Spinal cord (tissue), 10 donors: ENCODE results near the gene ATAD5. TPM values are rescaled to one million over a fixed set of nuclear protein-coding genes. Genes with fewer than 3 reads are reported as not detected.
"Not testable (repeated sequence)": the region's sequence is repeated elsewhere in the genome, so short reads cannot be mapped to it uniquely, and the experiment has no call there.

Source experiments
- DNase-seq, 6 donors: peaks; one replicate each; pipeline versions ENCODE4 v3.0.0 to v3.0.0-alpha.2; 2013 to 2015; ENCODE audit warnings: low spot score in 6 of 6, low read depth in 4 of 6
- H3K27ac ChIP-seq: one replicate; pipeline ENCODE4 v1.5.1; 2013; ENCODE audit warnings: low read depth, low read length, control low read depth
- H3K27me3 ChIP-seq: one replicate; pipeline ENCODE4 v1.6.1; 2013; ENCODE audit warnings: low read length; ENCODE audit not compliant: control insufficient read depth, insufficient read depth
- H3K36me3 ChIP-seq: one replicate; pipeline ENCODE4 v1.6.1; 2013; ENCODE audit warnings: low read length; ENCODE audit not compliant: control insufficient read depth, insufficient read depth
- H3K4me1 ChIP-seq: one replicate; pipeline ENCODE4 v1.6.1; 2013; ENCODE audit warnings: low read length; ENCODE audit not compliant: control insufficient read depth, insufficient read depth
- H3K4me3 ChIP-seq: one replicate; pipeline ENCODE4 v1.5.1; 2013; ENCODE audit warnings: low read depth, low read length, control low read depth
- H3K9me3 ChIP-seq: one replicate; pipeline ENCODE4 v1.6.1; 2013; ENCODE audit warnings: low read length; ENCODE audit not compliant: control insufficient read depth, insufficient read depth
- WGBS: methylation state at CpG from one replicate; pipeline ENCODE4 v1.1.5; 2013; ENCODE audit warnings: missing lambda C conversion rate; ENCODE audit not compliant: insufficient coverage; 5-methylcytosine and 5-hydroxymethylcytosine counted together
- polyA plus RNA-seq, 2 donors: library from polyadenylated mRNA; unstranded; fragments of 120-200 nt; gene quantifications; one replicate each; pipeline ENCODE4 v1.2.1, GENCODE V29; 2013; ENCODE audit not compliant: insufficient read length in 2 of 2
- small RNA-seq: library from RNA; depleted of rRNA; stranded (forward); fragments of <200 nt; gene quantifications from one replicate; pipeline ENCODE3, GENCODE V24; 2014; ENCODE audit warnings: low replicate concordance
- total RNA-seq, 2 donors: library from RNA; depleted of rRNA in 1 of 2; stranded (reverse); fragments of 120-200 nt in 1 of 2; fragments of >200 nt in 1 of 2; gene quantifications; one replicate each; pipeline versions ENCODE4 v1.2.3 to v1.2.4, GENCODE V29; 2013 to 2014
- donor health status: healthy.

Gene ATAD5
- total and polyA plus RNA-seq, 4 donors = 4.0 to 5.4 (median 4.7) TPM

GRCh38 chr17:30931582-30931981, 99.8 kb downstream of the ATAD5 start:
- 89% methylated on average over 7 of the region's 8 CpGs for WGBS
- DNase-seq, H3K27ac ChIP-seq, H3K4me3 ChIP-seq, H3K9me3 ChIP-seq, H3K27me3 ChIP-seq, H3K36me3 ChIP-seq, H3K4me1 ChIP-seq: not testable (repeated sequence)

GRCh38 chr17:30933966-30934365, 102.2 kb downstream of the ATAD5 start:
- no peak overlapping the region for H3K4me3 ChIP-seq
- no peaks in the 10 kb centered on the region for H3K4me1 ChIP-seq
- peaks cover 2% of the 10 kb centered on the region for H3K27me3 ChIP-seq
- no peaks in the 10 kb centered on the region for H3K9me3 ChIP-seq
- H3K27ac ChIP-seq = no peak overlapping the region
- 95% methylated on average over 5 of the region's 5 CpGs for WGBS
- DNase-seq = no peak
- H3K36me3 ChIP-seq = no peaks in the 10 kb centered on the region

- no peak for DNase-seq
- no peak overlapping the region for H3K27ac ChIP-seq
- no peaks in the 10 kb centered on the region for H3K4me1 ChIP-seq
- no peaks in the 10 kb centered on the region for H3K36me3 ChIP-seq
- H3K4me3 ChIP-seq = no peak overlapping the region
- H3K27me3 ChIP-seq = no peaks in the 10 kb centered on the region
- WGBS = 96% methylated on average over 5 of the region's 13 CpGs
- no peaks in the 10 kb centered on the region for H3K9me3 ChIP-seq
Measured at GRCh38 chr17:30939051-30939689, 107.4 kb downstream of the ATAD5 start.

GRCh38 chr17:30942308-30943079, 110.7 kb downstream of the ATAD5 start:
- no peak overlapping the region for H3K4me3 ChIP-seq
- WGBS = no CpG with 5 or more reads among the region's 4 CpGs
- no peaks in the 10 kb centered on the region for H3K36me3 ChIP-seq
- no peaks in the 10 kb centered on the region for H3K9me3 ChIP-seq
- H3K27ac ChIP-seq = no peak overlapping the region
- no peak for DNase-seq
- no peaks in the 10 kb centered on the region for H3K27me3 ChIP-seq
- no peaks in the 10 kb centered on the region for H3K4me1 ChIP-seq

Small RNA genes lying within 50 kb of the gene (small RNA-seq; reads per million reads assigned to genes)
- not detected for gene RNU6-298P

Other genes starting within 250 kb of the ATAD5 start
- gene CRLF3, start 7.3 kb upstream of the ATAD5 start, total RNA-seq = 10 to 100 TPM; 11.1 to 12.3 TPM
- gene CRLF3, start 7.3 kb upstream of the ATAD5 start, polyA plus RNA-seq = 10 to 100 TPM; 14.4 to 31.0 TPM
- 10 to 100 TPM; 18.6 to 22.2 TPM for gene TEFM, start 74.3 kb downstream of the ATAD5 start, total RNA-seq
- gene TEFM, start 74.3 kb downstream of the ATAD5 start, polyA plus RNA-seq = 10 to 100 TPM; 13.4 to 18.1 TPM
- gene ADAP2, start 90.0 kb downstream of the ATAD5 start, total RNA-seq = 10 to 100 TPM; 12.0 to 15.8 TPM
- 1 to 10 TPM; 8.2 to 8.4 TPM for gene ADAP2, start 90.0 kb downstream of the ATAD5 start, polyA plus RNA-seq
- 10 to 100 TPM in 1 of 2 donors, 1 to 10 TPM in 1; 6.6 to 15.6 TPM for gene RNF135, start 139.1 kb downstream of the ATAD5 start, total RNA-seq
- gene RNF135, start 139.1 kb downstream of the ATAD5 start, polyA plus RNA-seq = 10 to 100 TPM in 1 of 2 donors, 1 to 10 TPM in 1; 7.9 to 10.2 TPM